HG03521 (cell line): ENCODE results near the gene HMCN2.

Experiments used
- ATAC-seq: cut with Tn5 transposase; IDR thresholded peaks from one replicate; pipeline ENCODE4 v1.9.1; 2021; ENCODE audit warnings: mild to moderate bottlenecking, moderate library complexity; ENCODE audit not compliant: unreplicated experiment

Gene HMCN2

GRCh38 chr9:130479587-130479986, 214.0 kb downstream of the HMCN2 start:
- no peak for ATAC-seq

DNA sequence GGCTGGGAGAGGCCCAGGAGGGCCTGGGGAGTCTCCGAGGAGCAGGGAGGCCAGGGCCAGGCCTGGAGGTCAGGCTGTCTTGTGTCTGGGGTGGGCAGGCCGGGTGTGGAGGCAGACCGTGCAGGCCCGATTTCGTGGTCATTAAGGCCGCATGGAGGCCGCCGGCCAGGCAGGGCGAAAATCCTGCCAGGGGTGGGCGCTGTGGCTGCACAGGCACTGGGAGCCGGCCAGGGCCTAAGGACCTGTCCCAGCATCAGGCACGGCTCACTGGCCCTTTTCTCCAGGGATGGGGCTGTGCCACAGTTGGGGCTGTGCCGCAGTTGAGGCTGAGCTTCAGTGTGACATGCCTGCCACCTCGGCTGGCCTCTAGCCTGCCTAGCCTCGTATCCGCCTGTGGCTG, 215.1 kb downstream of the HMCN2 start:
- no peak for ATAC-seq

DNA sequence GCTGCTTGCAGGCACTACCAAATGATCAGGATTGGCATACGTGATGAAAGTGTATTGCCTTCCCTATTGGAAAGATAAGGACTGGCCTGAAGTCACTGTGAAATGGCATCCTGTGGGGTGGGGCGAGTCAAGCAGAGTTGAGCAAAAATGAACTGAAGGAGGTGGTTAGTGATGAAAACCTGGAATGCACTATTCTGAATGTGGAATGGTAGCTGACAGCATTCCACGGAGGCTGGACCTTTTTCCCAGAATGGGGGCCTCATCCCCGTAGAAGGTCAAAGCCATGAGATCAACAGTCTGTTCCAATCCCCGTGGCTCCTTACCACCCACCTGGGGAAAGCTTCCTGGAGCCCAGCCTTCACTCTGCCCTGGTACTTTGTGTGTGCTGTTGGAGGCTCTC, 216.9 kb downstream of the HMCN2 start:
- ATAC-seq, result no peak

DNA sequence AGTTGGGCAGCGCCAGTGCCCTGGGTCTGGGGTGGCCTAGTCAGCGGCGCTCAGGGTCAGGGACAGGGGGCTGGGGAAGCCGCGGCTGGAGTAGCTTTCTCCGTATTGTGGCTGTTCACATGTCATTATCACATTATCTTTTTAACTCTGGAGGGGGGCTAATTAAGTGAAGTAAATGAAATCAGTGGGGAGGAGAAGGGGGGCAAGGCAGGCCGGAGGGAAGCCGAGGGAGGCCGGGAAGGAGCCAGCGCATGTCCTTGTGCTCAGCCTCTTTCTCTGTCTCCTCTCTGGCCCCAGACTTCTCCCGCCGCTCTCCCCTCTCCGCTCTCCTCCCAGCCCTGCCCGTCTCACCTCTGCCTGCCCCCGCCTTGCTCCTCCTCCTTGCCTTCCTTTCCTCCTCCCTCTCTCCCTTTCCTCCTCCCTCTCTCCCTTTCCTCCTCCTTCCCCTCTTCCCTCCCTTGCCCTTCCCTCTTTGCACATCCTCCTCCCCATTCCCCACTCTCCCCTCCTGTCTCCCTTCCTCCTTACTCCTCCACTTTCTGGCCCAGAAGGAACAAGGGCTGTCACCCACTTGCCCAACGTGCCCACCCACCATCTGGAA, 217.9 kb downstream of the HMCN2 start:
- ATAC-seq, result no peak
